Measurements from ENCODE around the gene ROS1.

Gene ROS1

GRCh38 chr6:117317261-117317660 is 108.5 kb downstream of the ROS1 start:
- H3K4me3 ChIP-seq (ENCODE audit: low read length) = no peak overlapping the region
- peaks cover 7% of the 10 kb centered on the region for H3K4me1 ChIP-seq (ENCODE audit: low read length)
- H3K27me3 ChIP-seq (ENCODE audit: low read depth, low read length) = no peaks in the 10 kb centered on the region
- H3K4me2 ChIP-seq (ENCODE audit: low read length) = no peak overlapping the region
- no peaks in the 10 kb centered on the region for H3K9me3 ChIP-seq (ENCODE audit: insufficient read depth, low read length)
- TF ChIP-seq EZH2phosphoT487 (IDR thresholded peaks at IDR 0.05; ENCODE audit: low read depth) = no peak
- peak; percentile 58 for TF ChIP-seq CTCF (IDR thresholded peaks at IDR 0.05; ENCODE audit: low read depth, low read length)
- H3K9ac ChIP-seq (ENCODE audit: low read length) = no peak overlapping the region
- H2AFZ ChIP-seq (ENCODE audit: low read depth, low read length) = no peak overlapping the region
- no peaks in the 10 kb centered on the region for H3K79me2 ChIP-seq (ENCODE audit: low read length)
- no peak overlapping the region for H3K27ac ChIP-seq (ENCODE audit: low read length)
- H4K20me1 ChIP-seq (ENCODE audit: insufficient read depth, low read length) = no peaks in the 10 kb centered on the region
- no peaks in the 10 kb centered on the region for H3K36me3 ChIP-seq (replicated peaks; ENCODE audit: low read depth, low read length)

GRCh38 chr6:117311726-117312125 is 114.0 kb downstream of the ROS1 start:
- Histone ChIP-seq H3K9me3 (ENCODE audit: insufficient read depth, low read length) (no peaks in the 10 kb centered on the region), H4K20me1 (ENCODE audit: insufficient read depth, low read length) (no peaks in the 10 kb centered on the region), H3K27me3 (ENCODE audit: low read depth, low read length) (no peaks in the 10 kb centered on the region), H3K27ac (ENCODE audit: low read length) (no peak overlapping the region), H3K36me3 (replicated peaks; ENCODE audit: low read depth, low read length) (no peaks in the 10 kb centered on the region), H3K9ac (ENCODE audit: low read length) (no peak overlapping the region), H3K4me3 (ENCODE audit: low read length) (no peak overlapping the region), H2AFZ (ENCODE audit: low read depth, low read length) (no peak overlapping the region), H3K79me2 (ENCODE audit: low read length) (no peaks in the 10 kb centered on the region), H3K4me1 (ENCODE audit: low read length) (peaks cover 7% of the 10 kb centered on the region), H3K4me2 (ENCODE audit: low read length) (no peak overlapping the region)
- TF ChIP-seq EZH2phosphoT487 (IDR thresholded peaks at IDR 0.05; ENCODE audit: low read depth) = no peak
- no peak for TF ChIP-seq CTCF (IDR thresholded peaks at IDR 0.05; ENCODE audit: low read depth, low read length)

- Histone ChIP-seq H2AFZ (ENCODE audit: low read depth, low read length) (no peak overlapping the region), H4K20me1 (ENCODE audit: insufficient read depth, low read length) (no peaks in the 10 kb centered on the region), H3K36me3 (replicated peaks; ENCODE audit: low read depth, low read length) (no peaks in the 10 kb centered on the region), H3K27me3 (ENCODE audit: low read depth, low read length) (no peaks in the 10 kb centered on the region), H3K9me3 (ENCODE audit: insufficient read depth, low read length) (no peaks in the 10 kb centered on the region), H3K4me2 (ENCODE audit: low read length) (no peak overlapping the region), H3K9ac (ENCODE audit: low read length) (no peak overlapping the region), H3K4me1 (ENCODE audit: low read length) (peaks cover 7% of the 10 kb centered on the region), H3K4me3 (ENCODE audit: low read length) (no peak overlapping the region), H3K27ac (ENCODE audit: low read length) (no peak overlapping the region), H3K79me2 (ENCODE audit: low read length) (no peaks in the 10 kb centered on the region)
- no peak for TF ChIP-seq CTCF (IDR thresholded peaks at IDR 0.05; ENCODE audit: low read depth, low read length)
- no peak for TF ChIP-seq EZH2phosphoT487 (IDR thresholded peaks at IDR 0.05; ENCODE audit: low read depth)
Measured at GRCh38 chr6:117311310-117311709, 114.4 kb downstream of the ROS1 start.

GRCh38 chr6:117309611-117310010 is 116.1 kb downstream of the ROS1 start:
- Histone ChIP-seq H2AFZ (ENCODE audit: low read depth, low read length) (no peak overlapping the region), H3K27ac (ENCODE audit: low read length) (no peak overlapping the region), H4K20me1 (ENCODE audit: insufficient read depth, low read length) (no peaks in the 10 kb centered on the region), H3K36me3 (replicated peaks; ENCODE audit: low read depth, low read length) (no peaks in the 10 kb centered on the region), H3K27me3 (ENCODE audit: low read depth, low read length) (no peaks in the 10 kb centered on the region), H3K4me1 (ENCODE audit: low read length) (peaks cover 2% of the 10 kb centered on the region), H3K79me2 (ENCODE audit: low read length) (no peaks in the 10 kb centered on the region), H3K4me3 (ENCODE audit: low read length) (no peak overlapping the region), H3K4me2 (ENCODE audit: low read length) (no peak overlapping the region), H3K9me3 (ENCODE audit: insufficient read depth, low read length) (no peaks in the 10 kb centered on the region), H3K9ac (ENCODE audit: low read length) (no peak overlapping the region)
- no peak for TF ChIP-seq EZH2phosphoT487 (IDR thresholded peaks at IDR 0.05; ENCODE audit: low read depth)
- TF ChIP-seq CTCF (IDR thresholded peaks at IDR 0.05; ENCODE audit: low read depth, low read length) = no peak

All from OCI-LY3 (cell line).